ENCODE data around the gene FARP1.

Gene FARP1

GRCh38 chr13:98385606-98386005 lies 242.7 kb downstream of the FARP1 start:
- Histone ChIP-seq H4K12ac (ENCODE audit: low read depth, low read length) (no peak overlapping the region), H3K4ac (ENCODE audit: low read depth, low read length) (no peak overlapping the region), H3K14ac (ENCODE audit: low read length) (no peak overlapping the region), H2AK5ac (ENCODE audit: low read length) (no peak overlapping the region), H3K9ac (ENCODE audit: low read length) (no peak overlapping the region), H2BK12ac (ENCODE audit: low read length) (no peak overlapping the region), H3K23ac (ENCODE audit: low read length) (no peak overlapping the region), H3K4me2 (ENCODE audit: low read length) (no peak overlapping the region), H3K79me1 (ENCODE audit: low read length) (no peaks in the 10 kb centered on the region), H4K8ac (ENCODE audit: low read depth, low read length) (no peak overlapping the region), H3K4me3 (ENCODE audit: low read depth, low read length) (no peak overlapping the region), H3K27me3 (ENCODE audit: insufficient read depth, low read length) (no peaks in the 10 kb centered on the region), H3K27ac (ENCODE audit: low read depth, low read length) (no peak overlapping the region), H3K4me1 (ENCODE audit: control insufficient read depth in 1 of 2, insufficient read depth in 2 of 2, low read length in 2 of 2) (no peaks in the 10 kb centered on the region), H3K9me3 (ENCODE audit: insufficient read depth, low read depth, low read length) (no peaks in the 10 kb centered on the region), H3K79me2 (ENCODE audit: control insufficient read depth, insufficient read depth, low read length, poor library complexity) (no peaks in the 10 kb centered on the region), H2BK120ac (ENCODE audit: insufficient read depth, low read length, poor library complexity) (no peak overlapping the region), H3K36me3 (ENCODE audit: control insufficient read depth in 1 of 2, insufficient read depth in 2 of 2, low read length in 2 of 2) (peaks cover 19 to 26% of the 10 kb centered on the region in 2 experiments), H2BK5ac (ENCODE audit: low read depth, low read length, poor library complexity) (no peak overlapping the region), H4K91ac (ENCODE audit: low read depth, low read length) (no peak overlapping the region), H2AFZ (ENCODE audit: insufficient read depth, low read length, poor library complexity) (no peak overlapping the region), H3K18ac (ENCODE audit: low read length) (no peak overlapping the region)
- peak; percentile 18 to 57 for DNase-seq
- WGBS (ENCODE audit: extremely low coverage, insufficient coverage, insufficient read length), result no CpG with 5 or more reads among the region's 10 CpGs

- no peak overlapping the region for H2BK5ac ChIP-seq (ENCODE audit: low read depth, low read length, poor library complexity)
- no peak overlapping the region for H3K9ac ChIP-seq (ENCODE audit: low read length)
- WGBS (ENCODE audit: extremely low coverage, insufficient coverage, insufficient read length), result no CpG with 5 or more reads among the region's 8 CpGs
Observed at GRCh38 chr13:98386637-98387036, 243.7 kb downstream of the FARP1 start.

GRCh38 chr13:98389319-98389718 lies 246.4 kb downstream of the FARP1 start:
- Histone ChIP-seq H3K4me1 (ENCODE audit: control insufficient read depth in 1 of 2, insufficient read depth in 2 of 2, low read length in 2 of 2) (no peaks in the 10 kb centered on the region), H3K36me3 (ENCODE audit: control insufficient read depth in 1 of 2, insufficient read depth in 2 of 2, low read length in 2 of 2) (peaks cover 33 to 38% of the 10 kb centered on the region in 2 experiments), H2BK5ac (ENCODE audit: low read depth, low read length, poor library complexity) (no peak overlapping the region), H3K23ac (ENCODE audit: low read length) (no peak overlapping the region), H2BK120ac (ENCODE audit: insufficient read depth, low read length, poor library complexity) (no peak overlapping the region), H4K8ac (ENCODE audit: low read depth, low read length) (no peak overlapping the region), H2AK5ac (ENCODE audit: low read length) (no peak overlapping the region), H3K18ac (ENCODE audit: low read length) (no peak overlapping the region), H3K4me2 (ENCODE audit: low read length) (no peak overlapping the region), H3K27me3 (ENCODE audit: insufficient read depth, low read length) (no peaks in the 10 kb centered on the region), H3K9ac (ENCODE audit: low read length) (no peak overlapping the region), H3K27ac (ENCODE audit: low read depth, low read length) (no peak overlapping the region), H3K79me2 (ENCODE audit: control insufficient read depth, insufficient read depth, low read length, poor library complexity) (no peaks in the 10 kb centered on the region), H3K4ac (ENCODE audit: low read depth, low read length) (no peak overlapping the region), H3K9me3 (ENCODE audit: insufficient read depth, low read depth, low read length) (no peaks in the 10 kb centered on the region), H2AFZ (ENCODE audit: insufficient read depth, low read length, poor library complexity) (no peak overlapping the region), H4K91ac (ENCODE audit: low read depth, low read length) (no peak overlapping the region), H4K12ac (ENCODE audit: low read depth, low read length) (no peak overlapping the region), H3K14ac (ENCODE audit: low read length) (no peak overlapping the region), H3K79me1 (ENCODE audit: low read length) (no peaks in the 10 kb centered on the region), H2BK12ac (ENCODE audit: low read length) (no peak overlapping the region), H3K4me3 (ENCODE audit: low read depth, low read length) (no peak overlapping the region)
- WGBS (ENCODE audit: extremely low coverage, insufficient coverage, insufficient read length), result no CpG with 5 or more reads among the region's 9 CpGs
- DNase-seq, result no peak

More at GRCh38 chr13:98386637-98387036, 243.7 kb downstream of the FARP1 start:
- H3K79me2 ChIP-seq (ENCODE audit: control insufficient read depth, insufficient read depth, low read length, poor library complexity), result no peaks in the 10 kb centered on the region
- H3K4me3 ChIP-seq (ENCODE audit: low read depth, low read length), result no peak overlapping the region
- H3K27me3 ChIP-seq (ENCODE audit: insufficient read depth, low read length), result no peaks in the 10 kb centered on the region
- no peak overlapping the region for H2AFZ ChIP-seq (ENCODE audit: insufficient read depth, low read length, poor library complexity)
- no peak overlapping the region for H3K27ac ChIP-seq (ENCODE audit: low read depth, low read length)
- no peak overlapping the region for H4K91ac ChIP-seq (ENCODE audit: low read depth, low read length)
- no peak overlapping the region for H2BK12ac ChIP-seq (ENCODE audit: low read length)
- H3K14ac ChIP-seq (ENCODE audit: low read length), result no peak overlapping the region
- no peak overlapping the region for H4K12ac ChIP-seq (ENCODE audit: low read depth, low read length)
- no peaks in the 10 kb centered on the region for H3K79me1 ChIP-seq (ENCODE audit: low read length)
- H3K4ac ChIP-seq (ENCODE audit: low read depth, low read length), result no peak overlapping the region
- peaks cover 23 to 30% of the 10 kb centered on the region in 2 experiments for H3K36me3 ChIP-seq (ENCODE audit: control insufficient read depth in 1 of 2, insufficient read depth in 2 of 2, low read length in 2 of 2)
- H3K4me2 ChIP-seq (ENCODE audit: low read length), result no peak overlapping the region
- H3K23ac ChIP-seq (ENCODE audit: low read length), result no peak overlapping the region
- no peak overlapping the region for H2BK120ac ChIP-seq (ENCODE audit: insufficient read depth, low read length, poor library complexity)
- no peaks in the 10 kb centered on the region for H3K9me3 ChIP-seq (ENCODE audit: insufficient read depth, low read depth, low read length)
- no peak overlapping the region for H3K18ac ChIP-seq (ENCODE audit: low read length)
- H3K4me1 ChIP-seq (ENCODE audit: control insufficient read depth in 1 of 2, insufficient read depth in 2 of 2, low read length in 2 of 2), result no peaks in the 10 kb centered on the region
- no peak overlapping the region for H2AK5ac ChIP-seq (ENCODE audit: low read length)
- H4K8ac ChIP-seq (ENCODE audit: low read depth, low read length), result no peak overlapping the region
- no peak for DNase-seq

- H3K4ac ChIP-seq (ENCODE audit: low read depth, low read length), result no peak overlapping the region
- H2AK5ac ChIP-seq (ENCODE audit: low read length), result no peak overlapping the region
- H3K27ac ChIP-seq (ENCODE audit: low read depth, low read length), result no peak overlapping the region
- no peaks in the 10 kb centered on the region for H3K79me2 ChIP-seq (ENCODE audit: control insufficient read depth, insufficient read depth, low read length, poor library complexity)
- no CpG with 5 or more reads among the region's 11 CpGs for WGBS (ENCODE audit: extremely low coverage, insufficient coverage, insufficient read length)
- H4K12ac ChIP-seq (ENCODE audit: low read depth, low read length), result no peak overlapping the region
- no peak overlapping the region for H3K9ac ChIP-seq (ENCODE audit: low read length)
- H3K4me3 ChIP-seq (ENCODE audit: low read depth, low read length), result no peak overlapping the region
- peaks cover 40 to 42% of the 10 kb centered on the region in 2 experiments for H3K36me3 ChIP-seq (ENCODE audit: control insufficient read depth in 1 of 2, insufficient read depth in 2 of 2, low read length in 2 of 2)
- no peak overlapping the region for H3K4me2 ChIP-seq (ENCODE audit: low read length)
- no peaks in the 10 kb centered on the region for H3K79me1 ChIP-seq (ENCODE audit: low read length)
- H4K91ac ChIP-seq (ENCODE audit: low read depth, low read length), result no peak overlapping the region
- no peak for DNase-seq
- no peak overlapping the region for H3K18ac ChIP-seq (ENCODE audit: low read length)
- H3K27me3 ChIP-seq (ENCODE audit: insufficient read depth, low read length), result no peaks in the 10 kb centered on the region
- H3K23ac ChIP-seq (ENCODE audit: low read length), result no peak overlapping the region
- no peak overlapping the region for H2BK120ac ChIP-seq (ENCODE audit: insufficient read depth, low read length, poor library complexity)
- H4K8ac ChIP-seq (ENCODE audit: low read depth, low read length), result no peak overlapping the region
- no peak overlapping the region for H2BK12ac ChIP-seq (ENCODE audit: low read length)
- H2BK5ac ChIP-seq (ENCODE audit: low read depth, low read length, poor library complexity), result no peak overlapping the region
- no peaks in the 10 kb centered on the region for H3K9me3 ChIP-seq (ENCODE audit: insufficient read depth, low read depth, low read length)
- H3K14ac ChIP-seq (ENCODE audit: low read length), result no peak overlapping the region
- no peaks in the 10 kb centered on the region for H3K4me1 ChIP-seq (ENCODE audit: control insufficient read depth in 1 of 2, insufficient read depth in 2 of 2, low read length in 2 of 2)
- H2AFZ ChIP-seq (ENCODE audit: insufficient read depth, low read length, poor library complexity), result no peak overlapping the region
Observed at GRCh38 chr13:98390086-98390715, 247.3 kb downstream of the FARP1 start.

Measured in trophoblast cell (in vitro differentiated cells and primary cell).